Mesenchymal stem cell (in vitro differentiated cells and primary cell): ENCODE results near the gene POLR1B.
"Not testable (repeated sequence)": the region's sequence is repeated elsewhere in the genome, so short reads cannot be mapped to it uniquely, and the experiment has no call there.

Source experiments
- DNase-seq: peaks from one replicate; pipeline ENCODE4 v3.0.0-alpha.2; 2013
- H2AFZ ChIP-seq: one replicate; pipeline ENCODE4 v1.6.1; 2013; ENCODE audit warnings: low read depth, mild to moderate bottlenecking, control low read depth, inconsistent platforms, low read length, moderate library complexity
- H2AK5ac ChIP-seq: 2 replicates; pipeline ENCODE4 v1.6.1; 2013; ENCODE audit warnings: low read length, moderate library complexity, mild to moderate bottlenecking, inconsistent platforms; ENCODE audit not compliant: severe bottlenecking
- H2BK120ac ChIP-seq: one replicate; pipeline ENCODE4 v1.6.1; 2013; ENCODE audit warnings: low read depth, mild to moderate bottlenecking, inconsistent platforms, low read length, moderate library complexity
- H2BK12ac ChIP-seq, 2 experiments: one replicate each; pipeline ENCODE4 v1.6.1; 2013; ENCODE audit warnings: inconsistent platforms in 2 of 2, low read length in 2 of 2, mild to moderate bottlenecking in 2 of 2, moderate library complexity in 2 of 2, control low read depth in 1 of 2
- H2BK15ac ChIP-seq: one replicate; pipeline ENCODE4 v1.6.1; 2013; ENCODE audit warnings: mild to moderate bottlenecking, low read depth, inconsistent platforms; ENCODE audit not compliant: poor library complexity, severe bottlenecking
- H2BK5ac ChIP-seq: 2 replicates; pipeline ENCODE4 v1.6.1; 2013; ENCODE audit warnings: low read depth, mild to moderate bottlenecking, low read length, control low read depth, inconsistent platforms; ENCODE audit not compliant: poor library complexity, severe bottlenecking
- H3K14ac ChIP-seq, 2 experiments: one replicate each; pipeline ENCODE4 v1.6.1; 2013; ENCODE audit warnings: inconsistent platforms in 2 of 2, low read length in 2 of 2, control low read depth in 1 of 2, mild to moderate bottlenecking in 1 of 2, moderate library complexity in 1 of 2
- H3K18ac ChIP-seq, 2 experiments: one replicate each; pipeline ENCODE4 v1.6.1; 2013; ENCODE audit warnings: inconsistent platforms in 2 of 2, low read length in 2 of 2, control low read depth in 1 of 2, low read depth in 1 of 2, mild to moderate bottlenecking in 1 of 2
- H3K23ac ChIP-seq, 2 experiments: one replicate each; pipeline ENCODE4 v1.6.1; 2013; ENCODE audit warnings: inconsistent platforms in 2 of 2, low read length in 2 of 2, mild to moderate bottlenecking in 2 of 2, moderate library complexity in 2 of 2, control low read depth in 1 of 2
- H3K27ac ChIP-seq: 2 replicates; pipeline ENCODE4 v1.5.1; 2013; ENCODE audit warnings: mild to moderate bottlenecking, moderate library complexity, low read length, control low read depth, inconsistent platforms; ENCODE audit not compliant: poor library complexity, severe bottlenecking
- H3K27me3 ChIP-seq, 2 experiments: 2 replicates each; pipeline versions ENCODE4 v1.6.1 to v1.7.0; 2013; ENCODE audit warnings: low read length in 2 of 2, mild to moderate bottlenecking in 2 of 2, moderate library complexity in 2 of 2, control low read depth in 1 of 2, inconsistent platforms in 1 of 2; ENCODE audit not compliant: control insufficient read depth in 1 of 2, insufficient read depth in 1 of 2
- H3K36me3 ChIP-seq, 2 experiments: 2 replicates each; pipeline versions ENCODE4 v1.6.1 to v1.7.0; 2013; ENCODE audit warnings: low read length in 2 of 2, control low read depth in 1 of 2, inconsistent platforms in 1 of 2, low read depth in 1 of 2, mild to moderate bottlenecking in 1 of 2; ENCODE audit not compliant: insufficient read depth in 2 of 2, control insufficient read depth in 1 of 2
- H3K4ac ChIP-seq, 2 experiments: one replicate each; pipeline ENCODE4 v1.6.1; 2013; ENCODE audit warnings: inconsistent platforms in 2 of 2, low read length in 2 of 2, mild to moderate bottlenecking in 2 of 2, moderate library complexity in 2 of 2, control low read depth in 1 of 2, low read depth in 1 of 2
- H3K4me1 ChIP-seq: 2 replicates; pipeline ENCODE4 v1.6.1; 2013; ENCODE audit warnings: low read depth, low read length, control low read depth; ENCODE audit not compliant: control insufficient read depth, insufficient read depth
- H3K4me2 ChIP-seq: 2 replicates; pipeline ENCODE4 v1.6.1; 2013; ENCODE audit warnings: low read length, mild to moderate bottlenecking, inconsistent platforms; ENCODE audit not compliant: poor library complexity, severe bottlenecking
- H3K4me3 ChIP-seq, 2 experiments: 2 replicates each; pipeline versions ENCODE4 v1.5.1 to v1.7.0; 2013; ENCODE audit warnings: low read length in 2 of 2, mild to moderate bottlenecking in 2 of 2, control low read depth in 1 of 2, low read depth in 1 of 2; ENCODE audit not compliant: insufficient read depth in 1 of 2
- H3K79me1 ChIP-seq: replicated peaks from 2 replicates; pipeline ENCODE4 v1.6.1; 2013; ENCODE audit warnings: mild to moderate bottlenecking, control low read depth, low read length, inconsistent platforms; ENCODE audit not compliant: poor library complexity, severe bottlenecking
- H3K9ac ChIP-seq: 2 replicates; pipeline ENCODE4 v1.7.0; 2013; ENCODE audit warnings: mild to moderate bottlenecking, low read length, moderate library complexity
- H3K9me3 ChIP-seq: 2 replicates; pipeline ENCODE4 v1.7.0; 2013; ENCODE audit warnings: mild to moderate bottlenecking, low read length; ENCODE audit not compliant: control insufficient read depth
- H4K8ac ChIP-seq: one replicate; pipeline ENCODE4 v1.6.1; 2013; ENCODE audit warnings: inconsistent platforms, mild to moderate bottlenecking, low read length, moderate library complexity
- H4K91ac ChIP-seq: one replicate; pipeline ENCODE4 v1.6.1; 2013; ENCODE audit warnings: mild to moderate bottlenecking, low read length, inconsistent platforms
- WGBS: methylation state at CpG from one replicate; pipeline ENCODE4 v1.1.7; 2013; ENCODE audit warnings: mixed read lengths; 5-methylcytosine and 5-hydroxymethylcytosine counted together

POLR1B gene

GRCh38 chr2:112534826-112535225 lies 7.4 kb upstream of the POLR1B start:
- Histone ChIP-seq H3K14ac (no peak overlapping the region), H3K23ac (no peak overlapping the region), H3K4me1 (peaks cover 2% of the 10 kb centered on the region), H2AFZ (no peak overlapping the region), H3K36me3 (peaks cover 9 to 51% of the 10 kb centered on the region in 2 experiments), H3K9ac (no peak overlapping the region), H3K18ac (no peak overlapping the region), H2BK12ac (no peak overlapping the region), H3K79me1 (peaks cover 7% of the 10 kb centered on the region), H3K27ac (no peak overlapping the region), H2BK15ac (no peak overlapping the region), H2BK5ac (no peak overlapping the region), H3K4ac (no peak overlapping the region), H2AK5ac (no peak overlapping the region), H2BK120ac (no peak overlapping the region), H3K9me3 (no peaks in the 10 kb centered on the region), H3K4me3 (no peak overlapping the region), H3K27me3 (no peaks in the 10 kb centered on the region), H4K91ac (no peak overlapping the region), H3K4me2 (no peak overlapping the region), H4K8ac (no peak overlapping the region)
- 54% methylated on average over 1 of the region's 1 CpG for WGBS
- DNase-seq, result no peak

GRCh38 chr2:112536665-112537064 lies 5.6 kb upstream of the POLR1B start:
- H3K18ac ChIP-seq, result not testable (repeated sequence)

GRCh38 chr2:112539306-112539705 lies 3.0 kb upstream of the POLR1B start:
- 92% methylated on average over 1 of the region's 2 CpGs for WGBS
- Histone ChIP-seq H3K4me3 (no peak overlapping the region), H3K27me3 (no peaks in the 10 kb centered on the region), H3K4me2 (no peak overlapping the region), H3K4ac (no peak overlapping the region), H3K9ac (no peak overlapping the region), H2BK12ac (no peak overlapping the region), H2AFZ (no peak overlapping the region), H3K36me3 (peaks cover 0 to 12% of the 10 kb centered on the region in 2 experiments), H3K9me3 (no peaks in the 10 kb centered on the region), H4K91ac (no peak overlapping the region), H2BK5ac (no peak overlapping the region), H3K27ac (no peak overlapping the region), H2BK120ac (no peak overlapping the region), H4K8ac (no peak overlapping the region), H3K14ac (no peak overlapping the region), H2BK15ac (no peak overlapping the region), H3K4me1 (peaks cover 7% of the 10 kb centered on the region), H3K23ac (no peak overlapping the region), H3K18ac (no peak overlapping the region), H3K79me1 (peaks cover 7% of the 10 kb centered on the region), H2AK5ac (no peak overlapping the region)
- no peak for DNase-seq

More at GRCh38 chr2:112536665-112537064, 5.6 kb upstream of the POLR1B start:
- not testable (repeated sequence) for H3K9ac ChIP-seq, H2BK120ac ChIP-seq, H2BK5ac ChIP-seq, H3K14ac ChIP-seq, H2BK12ac ChIP-seq, H3K4ac ChIP-seq, H3K4me2 ChIP-seq, H2BK15ac ChIP-seq, H3K27me3 ChIP-seq, H4K8ac ChIP-seq, H3K9me3 ChIP-seq, H3K23ac ChIP-seq, H3K79me1 ChIP-seq, H2AFZ ChIP-seq, H3K4me1 ChIP-seq, H3K4me3 ChIP-seq, H3K27ac ChIP-seq, DNase-seq, H2AK5ac ChIP-seq, H4K91ac ChIP-seq
- H3K36me3 ChIP-seq, result peaks cover 6 to 34% of the 10 kb centered on the region in 2 experiments

- Histone ChIP-seq H3K79me1 (peaks cover 9% of the 10 kb centered on the region), H3K4me2 (no peak overlapping the region), H3K4me1 (peaks cover 7% of the 10 kb centered on the region), H3K36me3 (peaks cover 0 to 9% of the 10 kb centered on the region in 2 experiments), H3K4ac (no peak overlapping the region), H3K9me3 (no peaks in the 10 kb centered on the region), H3K9ac (peak overlapping the region; percentile 96), H2BK15ac (no peak overlapping the region), H4K8ac (no peak overlapping the region), H2BK5ac (no peak overlapping the region), H3K27ac (no peak overlapping the region), H2BK12ac (no peak overlapping the region), H2AK5ac (no peak overlapping the region), H3K27me3 (no peaks in the 10 kb centered on the region), H3K23ac (no peak overlapping the region), H3K4me3 (peak overlapping the region in 1 of 2 experiments; percentile 99), H3K14ac (no peak overlapping the region), H3K18ac (no peak overlapping the region), H2AFZ (no peak overlapping the region), H2BK120ac (no peak overlapping the region), H4K91ac (no peak overlapping the region)
- no peak for DNase-seq
- WGBS, result no CpG with 5 or more reads among the region's 2 CpGs
Measured at GRCh38 chr2:112540906-112541305, 1.4 kb upstream of the POLR1B start.
